DND-41 (cell line): ENCODE measurements around the gene CPPED1.

ENCODE experiments used
- EZH2 ChIP-seq: IDR thresholded peaks from 3 replicates; pipeline ENCODE4 v1.6.1; 2012; ENCODE audit warnings: borderline replicate concordance, low read depth, mild to moderate bottlenecking, moderate library complexity, low read length, inconsistent platforms; ENCODE audit not compliant: severe bottlenecking
- TF ChIP-seq, protein P1 (sequence below): IDR thresholded peaks from 2 replicates; pipeline ENCODE4 v1.5.1; 2012; ENCODE audit warnings: borderline replicate concordance, low read length, moderate library complexity, mild to moderate bottlenecking; ENCODE audit not compliant: poor library complexity, severe bottlenecking; ENCODE audit errors: extremely low read depth

DNA sequence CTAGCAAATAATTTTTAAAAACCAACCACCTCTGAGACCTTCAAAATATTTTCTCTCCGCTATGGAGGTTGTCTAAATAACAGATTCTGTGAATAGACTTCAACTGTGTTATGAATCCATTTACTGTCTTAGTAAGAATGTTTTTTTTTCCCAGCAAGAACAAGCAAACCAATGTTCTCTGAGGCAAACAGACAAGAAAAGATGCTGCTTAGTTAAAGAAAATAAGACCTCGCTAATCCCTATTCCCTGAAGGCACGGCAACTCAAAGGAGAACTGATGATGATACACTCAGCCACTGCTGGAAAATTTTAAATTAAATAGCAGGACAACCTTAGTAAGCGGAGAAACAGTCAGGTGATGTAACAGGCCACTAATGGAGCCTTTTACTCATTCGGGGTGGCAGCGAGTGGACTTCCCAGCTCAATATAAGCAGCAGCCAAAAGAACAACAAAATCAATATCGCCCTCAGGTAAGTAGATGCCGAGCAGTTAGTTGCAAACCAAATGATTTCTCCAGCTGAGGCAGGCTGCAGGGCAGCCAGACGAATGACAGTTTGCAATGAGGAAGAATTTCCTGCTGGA, 81.8 kb downstream of the CPPED1 start:
- TF ChIP-seq, protein P1, sequence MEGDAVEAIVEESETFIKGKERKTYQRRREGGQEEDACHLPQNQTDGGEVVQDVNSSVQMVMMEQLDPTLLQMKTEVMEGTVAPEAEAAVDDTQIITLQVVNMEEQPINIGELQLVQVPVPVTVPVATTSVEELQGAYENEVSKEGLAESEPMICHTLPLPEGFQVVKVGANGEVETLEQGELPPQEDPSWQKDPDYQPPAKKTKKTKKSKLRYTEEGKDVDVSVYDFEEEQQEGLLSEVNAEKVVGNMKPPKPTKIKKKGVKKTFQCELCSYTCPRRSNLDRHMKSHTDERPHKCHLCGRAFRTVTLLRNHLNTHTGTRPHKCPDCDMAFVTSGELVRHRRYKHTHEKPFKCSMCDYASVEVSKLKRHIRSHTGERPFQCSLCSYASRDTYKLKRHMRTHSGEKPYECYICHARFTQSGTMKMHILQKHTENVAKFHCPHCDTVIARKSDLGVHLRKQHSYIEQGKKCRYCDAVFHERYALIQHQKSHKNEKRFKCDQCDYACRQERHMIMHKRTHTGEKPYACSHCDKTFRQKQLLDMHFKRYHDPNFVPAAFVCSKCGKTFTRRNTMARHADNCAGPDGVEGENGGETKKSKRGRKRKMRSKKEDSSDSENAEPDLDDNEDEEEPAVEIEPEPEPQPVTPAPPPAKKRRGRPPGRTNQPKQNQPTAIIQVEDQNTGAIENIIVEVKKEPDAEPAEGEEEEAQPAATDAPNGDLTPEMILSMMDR = no peak
- TF ChIP-seq EZH2 = no peak
